Measurements from ENCODE around the gene TSC2. TPM values are rescaled to one million over a fixed set of nuclear protein-coding genes. Genes with fewer than 3 reads are reported as not detected.
A peak's percentile ranks its signal among the peaks of the same experiment; 100 is the strongest.

TSC2 gene
- total RNA-seq, 4 donors from 2014 or later: 75.4 to 507 (median 111) TPM

DNA sequence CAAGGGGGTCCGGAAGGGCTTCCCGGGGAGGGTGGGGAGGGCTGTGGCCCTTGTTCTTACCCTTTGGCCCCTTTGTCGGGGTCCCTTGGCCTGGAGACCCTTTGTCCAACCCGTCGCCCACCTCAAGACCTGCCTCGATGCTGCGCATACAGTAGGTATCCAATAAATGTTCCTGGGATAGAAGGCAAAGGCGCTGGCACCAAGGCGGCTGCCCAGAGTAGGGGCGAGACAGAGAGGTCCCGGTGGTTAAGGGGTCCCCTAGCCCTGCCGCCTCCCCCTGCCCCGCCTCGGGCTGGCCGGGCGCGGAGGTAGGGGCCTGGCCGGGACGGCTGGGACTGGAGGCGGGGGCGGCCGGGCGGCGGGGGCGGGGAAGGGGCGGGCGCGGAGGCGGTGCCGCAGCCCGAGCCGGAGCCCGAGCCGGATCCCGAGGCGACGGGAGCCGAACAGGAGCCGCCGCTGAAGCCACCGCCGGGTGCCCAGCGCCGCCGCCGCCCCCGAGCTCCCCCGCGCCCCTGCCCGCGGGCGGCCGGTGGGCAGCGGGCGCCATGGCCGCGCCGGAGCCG, 21.2 kb upstream of the TSC2 start, which contains the start of gene NHERF2:
NHERF2 (plus strand) TSS at position 442 of the 563 bp plus-strand sequence; CDS start at position 546, 104 bp downstream.
- H3K27ac ChIP-seq: peak within 1 kb of the TSS in 3 of 4 donors; percentile 59 to 100 (median 94)
- peaks cover 0 to 6% (median 0%) of the 10 kb centered on the region in 3 donors for H3K36me3 ChIP-seq
- TF ChIP-seq POLR2A (IDR thresholded peaks at IDR 0.05) (no peak), EP300 (IDR thresholded peaks at IDR 0.05) (no peak)
- TF ChIP-seq, protein P1, sequence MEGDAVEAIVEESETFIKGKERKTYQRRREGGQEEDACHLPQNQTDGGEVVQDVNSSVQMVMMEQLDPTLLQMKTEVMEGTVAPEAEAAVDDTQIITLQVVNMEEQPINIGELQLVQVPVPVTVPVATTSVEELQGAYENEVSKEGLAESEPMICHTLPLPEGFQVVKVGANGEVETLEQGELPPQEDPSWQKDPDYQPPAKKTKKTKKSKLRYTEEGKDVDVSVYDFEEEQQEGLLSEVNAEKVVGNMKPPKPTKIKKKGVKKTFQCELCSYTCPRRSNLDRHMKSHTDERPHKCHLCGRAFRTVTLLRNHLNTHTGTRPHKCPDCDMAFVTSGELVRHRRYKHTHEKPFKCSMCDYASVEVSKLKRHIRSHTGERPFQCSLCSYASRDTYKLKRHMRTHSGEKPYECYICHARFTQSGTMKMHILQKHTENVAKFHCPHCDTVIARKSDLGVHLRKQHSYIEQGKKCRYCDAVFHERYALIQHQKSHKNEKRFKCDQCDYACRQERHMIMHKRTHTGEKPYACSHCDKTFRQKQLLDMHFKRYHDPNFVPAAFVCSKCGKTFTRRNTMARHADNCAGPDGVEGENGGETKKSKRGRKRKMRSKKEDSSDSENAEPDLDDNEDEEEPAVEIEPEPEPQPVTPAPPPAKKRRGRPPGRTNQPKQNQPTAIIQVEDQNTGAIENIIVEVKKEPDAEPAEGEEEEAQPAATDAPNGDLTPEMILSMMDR (IDR thresholded peaks at IDR 0.05): no peak
- DNase-seq (ENCODE audit: low spot score in 2 of 2): no peak
- H3K4me1 ChIP-seq: peaks cover 0 to 74% (median 33%) of the 10 kb centered on the region in 4 donors
- peak within 1 kb of the TSS; percentile 47 to 83 (median 58) for H3K4me3 ChIP-seq
- H3K27me3 ChIP-seq: peaks cover 0 to 10% of the 10 kb centered on the region in 2 donors
- no peaks in the 10 kb centered on the region for H3K9me3 ChIP-seq
- 27 to 44% methylated on average over 7 to 8 of the region's 59 CpGs for WGBS, 2 donors

DNA sequence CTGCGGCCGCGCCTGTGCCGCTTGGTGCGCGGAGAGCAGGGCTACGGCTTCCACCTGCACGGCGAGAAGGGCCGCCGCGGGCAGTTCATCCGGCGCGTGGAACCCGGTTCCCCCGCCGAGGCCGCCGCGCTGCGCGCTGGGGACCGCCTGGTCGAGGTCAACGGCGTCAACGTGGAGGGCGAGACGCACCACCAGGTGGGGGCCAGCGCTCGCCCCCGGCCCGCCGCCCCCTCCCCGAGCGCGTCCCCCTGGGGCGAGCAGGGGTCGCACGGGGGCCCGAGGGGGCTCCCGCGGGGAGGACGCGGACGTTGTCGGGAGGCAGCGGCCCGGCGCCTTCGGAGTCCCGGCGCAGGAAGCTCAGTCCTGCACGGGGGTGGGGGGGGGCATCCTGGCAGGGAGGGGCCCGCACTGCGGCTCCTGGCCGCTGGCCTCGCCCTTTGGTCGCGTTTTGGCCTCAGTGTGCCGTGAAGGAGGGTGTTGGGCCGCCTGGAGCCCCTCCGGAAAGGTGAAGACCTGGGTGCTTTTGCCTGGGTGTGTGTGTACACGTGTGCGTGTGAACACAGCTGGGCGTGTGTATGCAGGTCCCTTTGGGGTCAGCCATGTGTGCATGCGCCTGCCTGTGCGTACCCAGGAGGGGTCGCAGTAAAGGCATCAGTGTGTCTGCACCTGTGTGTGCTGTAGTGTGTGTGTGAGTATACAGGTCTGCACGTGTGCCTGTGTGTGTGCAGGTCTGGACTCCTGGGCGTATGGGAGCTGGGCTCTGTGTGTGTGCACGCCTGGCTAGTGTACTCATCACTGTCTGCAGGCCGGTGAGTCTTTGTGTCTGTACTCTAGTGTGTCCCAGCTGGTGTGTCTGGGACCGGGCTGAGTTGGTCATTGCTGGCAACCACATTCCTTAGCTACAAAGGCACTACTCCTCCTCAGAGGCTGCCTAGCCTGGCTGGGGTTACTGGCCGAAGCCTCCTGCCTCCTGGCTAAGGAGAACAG, 20.5 kb upstream of the TSC2 start:
- DNase-seq (ENCODE audit: low spot score in 2 of 2): no peak
- Histone ChIP-seq H3K27ac (peak overlapping the region in 3 of 4 donors; percentile 59 to 100 (median 94)), H3K4me1 (peaks cover 0 to 82% (median 38%) of the 10 kb centered on the region in 4 donors), H3K9me3 (no peaks in the 10 kb centered on the region), H3K27me3 (peaks cover 0 to 4% of the 10 kb centered on the region in 2 donors), H3K36me3 (peaks cover 0 to 6% (median 0%) of the 10 kb centered on the region in 3 donors), H3K4me3 (peak overlapping the region; percentile 47 to 83 (median 58))
- 7 to 18% methylated on average over 26 to 49 of the region's 76 CpGs for WGBS, 2 donors
- TF ChIP-seq POLR2A (IDR thresholded peaks at IDR 0.05): no peak

DNA sequence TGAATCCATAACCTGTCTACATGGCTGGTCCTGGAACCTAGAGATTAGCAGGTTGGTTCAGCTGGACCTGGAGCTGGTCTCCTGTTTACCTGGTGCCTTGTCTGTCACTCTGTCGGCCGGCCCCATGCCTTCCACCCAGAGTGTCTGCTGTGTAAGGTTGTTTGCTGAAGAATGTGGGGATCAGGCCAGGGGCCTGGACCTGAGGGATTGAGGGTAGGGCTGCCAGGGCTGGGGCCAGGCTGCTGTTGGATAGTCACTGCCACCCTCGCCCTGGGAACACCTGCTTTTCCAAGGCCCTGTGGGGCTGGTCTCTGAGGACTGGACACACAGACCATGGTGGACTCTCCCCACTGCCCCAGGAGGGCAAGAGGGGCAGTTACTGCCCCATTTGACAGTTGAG, 19.6 kb upstream of the TSC2 start:
- Histone ChIP-seq H3K36me3 (peaks cover 0 to 6% (median 0%) of the 10 kb centered on the region in 3 donors), H3K27ac (peak overlapping the region in 3 of 4 donors; percentile 59 to 100 (median 94)), H3K9me3 (no peaks in the 10 kb centered on the region), H3K4me1 (peaks cover 0 to 82% (median 40%) of the 10 kb centered on the region in 4 donors), H3K4me3 (peak overlapping the region in 1 of 4 donors; percentile 83), H3K27me3 (no peaks in the 10 kb centered on the region)
- 67 to 83% methylated on average over 1 to 3 of the region's 3 CpGs for WGBS, 2 donors
- TF ChIP-seq POLR2A (IDR thresholded peaks at IDR 0.05) (no peak), EP300 (IDR thresholded peaks at IDR 0.05) (no peak)
- TF ChIP-seq, protein P1 (IDR thresholded peaks at IDR 0.05): no peak
- DNase-seq (ENCODE audit: low spot score in 2 of 2): no peak

DNA sequence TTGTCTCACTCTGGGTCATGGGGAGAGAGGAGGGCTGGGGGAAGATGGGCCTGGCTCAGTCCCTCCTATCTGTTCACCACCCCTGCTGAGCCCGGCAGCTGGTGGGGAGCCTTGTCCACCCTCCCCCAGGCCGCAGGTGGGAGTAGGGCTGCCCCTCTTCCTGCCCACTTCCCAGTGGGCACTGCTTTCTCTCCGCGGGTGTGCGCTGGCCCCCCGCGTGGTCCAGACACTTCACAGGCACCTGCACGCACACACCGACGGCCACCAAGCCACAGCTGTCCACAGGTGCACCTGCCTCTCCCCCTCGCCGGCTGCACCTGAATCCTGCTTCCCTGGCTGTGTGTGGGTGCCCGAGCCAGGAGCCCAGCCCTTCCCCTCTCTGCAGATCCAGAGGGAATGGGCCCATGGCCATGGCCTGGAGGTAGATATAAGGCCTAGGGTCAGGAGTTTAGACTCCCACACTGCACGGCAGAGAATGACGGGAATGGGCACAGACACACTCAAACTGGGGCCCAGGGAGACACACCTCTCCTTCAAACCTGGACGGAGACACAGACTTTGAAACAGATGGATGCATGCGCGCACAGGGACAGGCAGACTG, 19.1 kb upstream of the TSC2 start:
- peak overlapping the region in 1 of 4 donors; percentile 83 for H3K4me3 ChIP-seq
- H3K9me3 ChIP-seq: no peaks in the 10 kb centered on the region
- peak overlapping the region in 3 of 4 donors; percentile 59 to 100 (median 94) for H3K27ac ChIP-seq
- no peaks in the 10 kb centered on the region for H3K27me3 ChIP-seq
- peaks cover 0 to 6% (median 0%) of the 10 kb centered on the region in 3 donors for H3K36me3 ChIP-seq
- 77 to 79% methylated on average over 16 to 17 of the region's 18 CpGs for WGBS, 2 donors
- TF ChIP-seq EP300 (IDR thresholded peaks at IDR 0.05): no peak
- TF ChIP-seq POLR2A (IDR thresholded peaks at IDR 0.05): no peak
- TF ChIP-seq, protein P1 (IDR thresholded peaks at IDR 0.05): no peak
- DNase-seq (ENCODE audit: low spot score in 2 of 2): no peak
- peaks cover 0 to 82% (median 41%) of the 10 kb centered on the region in 4 donors for H3K4me1 ChIP-seq

DNA sequence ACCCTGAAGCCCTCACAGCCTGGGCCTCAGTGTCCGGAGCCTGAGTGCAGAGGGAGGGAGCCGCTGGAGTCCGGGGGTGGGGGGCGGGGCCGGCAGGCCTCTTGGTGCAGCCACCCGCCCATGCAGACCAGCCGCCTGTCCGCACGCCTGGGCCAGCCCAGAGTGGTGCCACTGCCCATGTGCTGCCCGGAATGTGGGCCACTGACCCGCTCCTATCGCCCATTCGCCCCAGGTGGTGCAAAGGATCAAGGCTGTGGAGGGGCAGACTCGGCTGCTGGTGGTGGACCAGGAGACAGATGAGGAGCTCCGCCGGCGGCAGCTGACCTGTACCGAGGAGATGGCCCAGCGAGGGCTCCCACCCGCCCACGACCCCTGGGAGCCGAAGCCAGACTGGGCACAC, 18.4 kb upstream of the TSC2 start:
- no peak for DNase-seq (ENCODE audit: low spot score in 2 of 2)
- Histone ChIP-seq H3K27ac (peak overlapping the region; percentile 19 to 100 (median 70)), H3K4me1 (peaks cover 0 to 80% (median 44%) of the 10 kb centered on the region in 4 donors), H3K36me3 (peaks cover 0 to 6% (median 0%) of the 10 kb centered on the region in 3 donors), H3K27me3 (no peaks in the 10 kb centered on the region), H3K9me3 (no peaks in the 10 kb centered on the region), H3K4me3 (peak overlapping the region in 3 of 4 donors; percentile 4 to 83 (median 9))
- WGBS, 2 donors: 58 to 80% methylated on average over 2 to 6 of the region's 22 CpGs
- TF ChIP-seq POLR2A (IDR thresholded peaks at IDR 0.05) (peak in 1 of 2 donors; percentile 29), EP300 (IDR thresholded peaks at IDR 0.05) (peak in 1 of 2 donors; percentile 35)
- TF ChIP-seq, protein P1 (IDR thresholded peaks at IDR 0.05): no peak
